ENCODE data around the gene SPTBN1.

SPTBN1 gene

DNA sequence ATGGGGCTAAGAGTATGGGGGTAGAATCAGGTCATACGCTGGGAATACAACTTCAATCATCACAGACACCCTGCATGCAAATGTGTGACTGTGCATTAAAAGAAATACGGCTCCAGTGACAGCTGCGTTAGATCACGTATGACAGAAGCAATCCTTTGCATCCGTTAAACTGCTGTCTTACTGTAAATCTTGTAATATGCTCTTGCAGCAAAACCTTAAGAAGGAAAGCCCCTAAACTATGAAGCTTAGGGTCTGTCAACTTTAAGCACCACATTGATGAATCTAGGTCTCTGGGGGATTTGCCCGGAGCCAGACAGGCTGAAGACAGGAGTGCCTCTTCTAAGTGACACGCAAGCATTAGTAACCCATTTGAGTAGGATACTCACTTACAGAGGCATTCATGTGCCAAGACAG lies 182.7 kb downstream of the SPTBN1 start:
- Histone ChIP-seq H3K79me1 (ENCODE audit: low read depth, low read length) (no peaks in the 10 kb centered on the region), H4K8ac (ENCODE audit: low read depth, low read length) (no peak overlapping the region), H2AFZ (ENCODE audit: low read length) (no peak overlapping the region), H2BK5ac (ENCODE audit: low read length) (no peak overlapping the region), H3K18ac (ENCODE audit: low read length) (no peak overlapping the region), H2BK12ac (ENCODE audit: low read length) (no peak overlapping the region), H2BK120ac (ENCODE audit: low read depth, low read length) (no peak overlapping the region), H3K4me3 (ENCODE audit: low read length in 2 of 2) (no peak overlapping the region), H2AK5ac (ENCODE audit: low read depth, low read length) (no peak overlapping the region), H2BK15ac (ENCODE audit: low read length) (no peak overlapping the region), H3K14ac (ENCODE audit: low read length) (no peak overlapping the region), H3K4me2 (ENCODE audit: insufficient read depth, low read length, poor library complexity, severe bottlenecking) (no peak overlapping the region), H3K9me3 (replicated peaks in 1 of 2; ENCODE audit: control insufficient read depth in 2 of 2, insufficient read depth in 1 of 2, low read depth in 1 of 2, low read length in 2 of 2) (no peaks in the 10 kb centered on the region), H3K9ac (ENCODE audit: low read depth, low read length, poor library complexity) (no peak overlapping the region), H3K4me1 (ENCODE audit: control insufficient read depth in 2 of 2, insufficient read depth in 1 of 2, low read depth in 1 of 2, low read length in 2 of 2) (peaks cover 6 to 8% of the 10 kb centered on the region in 2 donors), H3K36me3 (replicated peaks in 1 of 2; ENCODE audit: control insufficient read depth in 2 of 2, insufficient read depth in 2 of 2, low read length in 2 of 2) (peaks cover 17 to 96% of the 10 kb centered on the region in 2 donors), H3K27me3 (ENCODE audit: control insufficient read depth in 3 of 3, insufficient read depth in 3 of 3, low read depth in 1 of 3, low read length in 3 of 3) (no peaks in the 10 kb centered on the region), H3K27ac (replicated peaks; ENCODE audit: low read length) (no peak overlapping the region), H3K4ac (ENCODE audit: low read length) (no peak overlapping the region), H4K91ac (ENCODE audit: low read depth, low read length, poor library complexity) (no peak overlapping the region), H3K23ac (ENCODE audit: low read depth, low read length, poor library complexity) (no peak overlapping the region)
- no CpG with 5 or more reads among the region's 7 CpGs for WGBS, 2 donors (ENCODE audit: extremely low coverage in 2 of 2, insufficient read length in 2 of 2, insufficient replicate concordance in 1 of 2)
- no peak for DNase-seq (ENCODE audit: low spot score)

DNA sequence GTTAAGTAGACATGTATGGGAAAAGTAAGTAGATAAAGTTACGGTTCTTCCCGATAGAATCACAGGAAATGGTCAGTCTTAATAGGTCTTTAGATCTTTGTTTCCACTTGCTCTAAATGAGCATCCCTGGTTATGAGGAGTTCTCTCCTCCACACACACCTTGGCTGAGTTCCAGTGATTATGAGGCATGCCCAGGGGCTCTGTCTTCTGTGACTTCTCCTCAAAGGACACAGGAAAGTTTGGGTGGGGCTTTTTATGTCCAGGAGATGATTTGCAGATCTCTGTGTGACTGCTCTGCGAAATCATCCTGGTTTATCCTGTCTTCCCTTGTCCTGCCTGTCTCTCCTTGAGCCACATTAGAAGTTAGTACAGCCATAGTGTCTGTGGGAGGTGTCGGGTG lies 183.5 kb downstream of the SPTBN1 start:
- H3K14ac ChIP-seq (ENCODE audit: low read length): no peak overlapping the region
- H3K4me2 ChIP-seq (ENCODE audit: insufficient read depth, low read length, poor library complexity, severe bottlenecking): no peak overlapping the region
- WGBS, 2 donors (ENCODE audit: extremely low coverage in 2 of 2, insufficient read length in 2 of 2, insufficient replicate concordance in 1 of 2): no CpG with 5 or more reads among the region's 4 CpGs
- H4K91ac ChIP-seq (ENCODE audit: low read depth, low read length, poor library complexity): no peak overlapping the region
- H2BK15ac ChIP-seq (ENCODE audit: low read length): no peak overlapping the region
- no peak overlapping the region for H3K27ac ChIP-seq (replicated peaks; ENCODE audit: low read length)
- no peak overlapping the region for H2BK120ac ChIP-seq (ENCODE audit: low read depth, low read length)
- H4K8ac ChIP-seq (ENCODE audit: low read depth, low read length): no peak overlapping the region
- H3K4ac ChIP-seq (ENCODE audit: low read length): no peak overlapping the region
- H3K18ac ChIP-seq (ENCODE audit: low read length): no peak overlapping the region
- no peak overlapping the region for H3K9ac ChIP-seq (ENCODE audit: low read depth, low read length, poor library complexity)
- H2BK12ac ChIP-seq (ENCODE audit: low read length): no peak overlapping the region
- peaks cover 3 to 4% of the 10 kb centered on the region in 2 donors for H3K4me1 ChIP-seq (ENCODE audit: control insufficient read depth in 2 of 2, insufficient read depth in 1 of 2, low read depth in 1 of 2, low read length in 2 of 2)
- no peaks in the 10 kb centered on the region for H3K9me3 ChIP-seq (replicated peaks in 1 of 2; ENCODE audit: control insufficient read depth in 2 of 2, insufficient read depth in 1 of 2, low read depth in 1 of 2, low read length in 2 of 2)
- peaks cover 18 to 97% of the 10 kb centered on the region in 2 donors for H3K36me3 ChIP-seq (replicated peaks in 1 of 2; ENCODE audit: control insufficient read depth in 2 of 2, insufficient read depth in 2 of 2, low read length in 2 of 2)
- no peak overlapping the region for H2AFZ ChIP-seq (ENCODE audit: low read length)
- H2BK5ac ChIP-seq (ENCODE audit: low read length): no peak overlapping the region
- H3K23ac ChIP-seq (ENCODE audit: low read depth, low read length, poor library complexity): no peak overlapping the region
- H3K27me3 ChIP-seq (ENCODE audit: control insufficient read depth in 3 of 3, insufficient read depth in 3 of 3, low read depth in 1 of 3, low read length in 3 of 3): no peaks in the 10 kb centered on the region
- H2AK5ac ChIP-seq (ENCODE audit: low read depth, low read length): no peak overlapping the region
- no peak overlapping the region for H3K4me3 ChIP-seq (ENCODE audit: low read length in 2 of 2)
- no peaks in the 10 kb centered on the region for H3K79me1 ChIP-seq (ENCODE audit: low read depth, low read length)
- no peak for DNase-seq (ENCODE audit: low spot score)

DNA sequence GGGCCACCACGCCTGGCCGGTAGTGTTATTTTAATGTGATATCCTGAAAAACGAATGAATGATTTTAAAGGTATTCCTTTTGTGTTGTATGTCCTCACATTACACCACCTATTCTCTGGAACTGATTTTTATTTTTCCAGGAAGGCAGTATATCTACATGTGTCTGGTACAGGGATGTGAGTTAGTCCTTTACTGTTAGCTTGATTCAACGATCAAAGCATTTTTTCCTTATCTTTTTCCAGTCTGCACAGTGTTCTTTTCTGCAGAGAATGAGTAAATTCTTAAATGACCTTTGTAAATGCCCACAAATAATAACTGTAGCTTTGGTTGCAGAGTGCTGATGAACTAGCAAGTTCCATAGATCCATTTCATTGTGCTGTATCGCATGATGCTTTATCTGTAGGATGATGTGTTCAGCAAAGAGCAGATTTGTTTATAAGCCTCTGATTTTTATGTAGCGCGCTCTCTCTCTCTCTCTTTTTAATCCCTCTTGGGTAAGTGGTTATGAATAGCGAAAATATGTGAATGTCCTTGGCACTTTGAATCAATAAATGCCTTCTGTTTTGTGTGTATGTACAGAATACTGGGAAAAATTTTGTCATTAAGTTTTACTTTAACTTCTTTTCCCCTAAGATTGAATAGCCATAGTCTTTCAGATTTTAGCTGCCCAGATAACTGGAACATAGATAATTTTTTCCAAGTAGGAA lies 184.9 kb downstream of the SPTBN1 start:
- no peak overlapping the region for H4K8ac ChIP-seq (ENCODE audit: low read depth, low read length)
- no CpG with 5 or more reads among the region's 8 CpGs for WGBS, 2 donors (ENCODE audit: extremely low coverage in 2 of 2, insufficient read length in 2 of 2, insufficient replicate concordance in 1 of 2)
- no peak overlapping the region for H3K27ac ChIP-seq (replicated peaks; ENCODE audit: low read length)
- H3K4me2 ChIP-seq (ENCODE audit: insufficient read depth, low read length, poor library complexity, severe bottlenecking): no peak overlapping the region
- no peak overlapping the region for H3K14ac ChIP-seq (ENCODE audit: low read length)
- H3K79me1 ChIP-seq (ENCODE audit: low read depth, low read length): no peaks in the 10 kb centered on the region
- H3K36me3 ChIP-seq (replicated peaks in 1 of 2; ENCODE audit: control insufficient read depth in 2 of 2, insufficient read depth in 2 of 2, low read length in 2 of 2): peaks cover 29 to 97% of the 10 kb centered on the region in 2 donors
- H4K91ac ChIP-seq (ENCODE audit: low read depth, low read length, poor library complexity): no peak overlapping the region
- H3K18ac ChIP-seq (ENCODE audit: low read length): no peak overlapping the region
- no peak overlapping the region for H3K4me3 ChIP-seq (ENCODE audit: low read length in 2 of 2)
- H2BK15ac ChIP-seq (ENCODE audit: low read length): no peak overlapping the region
- no peak overlapping the region for H3K23ac ChIP-seq (ENCODE audit: low read depth, low read length, poor library complexity)
- DNase-seq (ENCODE audit: low spot score): no peak
- H3K9ac ChIP-seq (ENCODE audit: low read depth, low read length, poor library complexity): no peak overlapping the region
- H2AFZ ChIP-seq (ENCODE audit: low read length): no peak overlapping the region
- H2BK5ac ChIP-seq (ENCODE audit: low read length): no peak overlapping the region
- H2BK120ac ChIP-seq (ENCODE audit: low read depth, low read length): no peak overlapping the region
- no peak overlapping the region for H3K4ac ChIP-seq (ENCODE audit: low read length)
- no peak overlapping the region for H2AK5ac ChIP-seq (ENCODE audit: low read depth, low read length)
- H3K9me3 ChIP-seq (replicated peaks in 1 of 2; ENCODE audit: control insufficient read depth in 2 of 2, insufficient read depth in 1 of 2, low read depth in 1 of 2, low read length in 2 of 2): no peaks in the 10 kb centered on the region
- peaks cover 0 to 2% of the 10 kb centered on the region in 2 donors for H3K4me1 ChIP-seq (ENCODE audit: control insufficient read depth in 2 of 2, insufficient read depth in 1 of 2, low read depth in 1 of 2, low read length in 2 of 2)
- no peak overlapping the region for H2BK12ac ChIP-seq (ENCODE audit: low read length)
- H3K27me3 ChIP-seq (ENCODE audit: control insufficient read depth in 3 of 3, insufficient read depth in 3 of 3, low read depth in 1 of 3, low read length in 3 of 3): no peaks in the 10 kb centered on the region

DNA sequence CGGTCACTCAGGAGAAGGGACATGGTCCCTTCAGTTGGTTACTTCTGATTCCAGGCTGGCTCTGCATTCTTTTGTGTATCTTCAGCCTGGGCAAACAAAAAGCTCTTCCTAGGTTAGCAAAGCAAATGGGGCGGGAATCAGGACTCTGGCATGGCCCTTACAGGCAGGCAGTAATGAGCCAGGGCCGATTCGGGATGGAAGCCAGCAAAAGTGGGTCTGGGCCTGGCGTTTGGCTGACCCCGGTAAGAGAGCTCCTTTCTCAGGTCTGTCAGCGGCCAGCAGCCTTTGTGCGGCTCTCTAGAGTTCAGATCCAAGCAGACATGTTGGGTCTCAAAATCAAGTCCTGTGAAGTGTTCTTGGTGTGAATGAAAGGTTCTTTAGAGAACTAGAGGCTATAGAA lies 185.9 kb downstream of the SPTBN1 start:
- Histone ChIP-seq H3K9me3 (replicated peaks in 1 of 2; ENCODE audit: control insufficient read depth in 2 of 2, insufficient read depth in 1 of 2, low read depth in 1 of 2, low read length in 2 of 2) (no peaks in the 10 kb centered on the region), H3K14ac (ENCODE audit: low read length) (no peak overlapping the region), H4K91ac (ENCODE audit: low read depth, low read length, poor library complexity) (no peak overlapping the region), H2BK15ac (ENCODE audit: low read length) (no peak overlapping the region), H2BK5ac (ENCODE audit: low read length) (no peak overlapping the region), H2AK5ac (ENCODE audit: low read depth, low read length) (no peak overlapping the region), H3K4me1 (ENCODE audit: control insufficient read depth in 2 of 2, insufficient read depth in 1 of 2, low read depth in 1 of 2, low read length in 2 of 2) (no peaks in the 10 kb centered on the region), H3K4ac (ENCODE audit: low read length) (no peak overlapping the region), H2BK120ac (ENCODE audit: low read depth, low read length) (no peak overlapping the region), H3K18ac (ENCODE audit: low read length) (no peak overlapping the region), H2AFZ (ENCODE audit: low read length) (no peak overlapping the region), H3K79me1 (ENCODE audit: low read depth, low read length) (no peaks in the 10 kb centered on the region), H3K36me3 (replicated peaks in 1 of 2; ENCODE audit: control insufficient read depth in 2 of 2, insufficient read depth in 2 of 2, low read length in 2 of 2) (peaks cover 35 to 97% of the 10 kb centered on the region in 2 donors), H3K23ac (ENCODE audit: low read depth, low read length, poor library complexity) (no peak overlapping the region), H3K4me3 (ENCODE audit: low read length in 2 of 2) (no peak overlapping the region), H2BK12ac (ENCODE audit: low read length) (no peak overlapping the region), H3K27ac (replicated peaks; ENCODE audit: low read length) (no peak overlapping the region), H4K8ac (ENCODE audit: low read depth, low read length) (no peak overlapping the region), H3K4me2 (ENCODE audit: insufficient read depth, low read length, poor library complexity, severe bottlenecking) (no peak overlapping the region), H3K9ac (ENCODE audit: low read depth, low read length, poor library complexity) (no peak overlapping the region), H3K27me3 (ENCODE audit: control insufficient read depth in 3 of 3, insufficient read depth in 3 of 3, low read depth in 1 of 3, low read length in 3 of 3) (no peaks in the 10 kb centered on the region)
- WGBS, 2 donors (ENCODE audit: extremely low coverage in 2 of 2, insufficient read length in 2 of 2, insufficient replicate concordance in 1 of 2): no CpG with 5 or more reads among the region's 8 CpGs
- DNase-seq (ENCODE audit: low spot score): no peak
